Lower lobe of right lung (tissue), 2 donors: Measurements from ENCODE around the gene CHST6. TPM values are rescaled to one million over a fixed set of nuclear protein-coding genes. Genes with fewer than 3 reads are reported as not detected.

Experiments used
- ATAC-seq, 2 donors: fragments of 200-7000 bp; cut with Tn5 transposase; one replicate each; pipeline ENCODE4 v1.9.1; 2020 to 2022; ENCODE audit warnings: mild to moderate bottlenecking in 2 of 2, moderate library complexity in 2 of 2
- DNase-seq: peaks from one replicate; pipeline ENCODE4 v3.0.0-alpha.2; 2020
- H3K27ac ChIP-seq: fragments of 200-600 bp; one replicate; pipeline ENCODE4 v1.8.0; 2022
- H3K27me3 ChIP-seq: fragments of 200-600 bp; one replicate; pipeline ENCODE4 v1.8.0; 2022; ENCODE audit warnings: low read depth
- H3K36me3 ChIP-seq: fragments of 200-600 bp; one replicate; pipeline ENCODE4 v1.8.0; 2022; ENCODE audit warnings: mild to moderate bottlenecking
- H3K4me1 ChIP-seq: fragments of 200-600 bp; one replicate; pipeline ENCODE4 v1.8.0; 2022
- H3K4me3 ChIP-seq: fragments of 200-600 bp; one replicate; pipeline ENCODE4 v1.8.0; 2022; ENCODE audit warnings: mild to moderate bottlenecking
- H3K9me3 ChIP-seq: fragments of 200-600 bp; one replicate; pipeline ENCODE4 v1.8.0; 2022
- CTCF ChIP-seq: fragments of 200-600 bp; IDR thresholded peaks from one replicate; pipeline ENCODE4 v1.8.0; 2022; ENCODE audit warnings: antibody characterized with exemption, mild to moderate bottlenecking
- intact Hi-C: fragments of 100-400 bp; cut with DNase I; formaldehyde crosslinking; loops from one replicate; pipeline ENCODE4 v1.11.0; 2022
- total RNA-seq: library from RNA; stranded (reverse); fragmentation: NEBNext Ultra II Directional; extraction: Animal tissue kit (Norgen Biotek cat#: 25700); gene quantifications from one replicate; pipeline ENCODE4 v1.2.1, GENCODE V29; 2021
- donor health status: DM: no; HTN: yes; CAD: no; lungs with severe emphysema.

CHST6 gene
- total RNA-seq, 1 donor from 2014 or later = 2.5 TPM

- intact Hi-C loops = no loop called here
- Histone ChIP-seq H3K4me1 (peaks cover 14% of the 10 kb centered on the region), H3K27me3 (no peaks in the 10 kb centered on the region), H3K36me3 (peaks cover 19% of the 10 kb centered on the region), H3K4me3 (no peak overlapping the region), H3K9me3 (no peaks in the 10 kb centered on the region), H3K27ac (no peak overlapping the region)
- DNase-seq (no peak), ATAC-seq (peak; percentile 35 to 70)
- TF ChIP-seq CTCF = no peak
Observed at GRCh38 chr16:75452464-75453190, 42.6 kb downstream of the CHST6 start.

DNA sequence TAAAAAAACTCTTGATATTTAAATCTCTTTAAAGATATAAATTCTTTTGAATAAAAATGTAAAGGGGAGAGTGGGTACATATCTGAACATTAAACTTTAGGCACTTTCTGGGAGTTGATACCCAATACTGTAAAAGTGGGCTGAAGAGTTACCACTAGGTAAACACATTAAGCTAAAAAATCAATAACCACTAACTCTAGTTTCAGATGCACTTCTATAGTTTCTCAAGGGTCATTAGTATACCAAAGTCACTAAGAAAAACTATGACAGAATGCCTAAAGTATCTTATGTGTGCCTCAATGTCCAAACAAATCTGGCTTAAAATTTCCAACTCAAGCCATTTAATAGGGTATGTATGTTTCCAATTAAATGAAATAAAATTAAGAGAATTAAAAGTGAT, 48.8 kb downstream of the CHST6 start:
- Histone ChIP-seq H3K27ac (no peak overlapping the region), H3K4me1 (no peaks in the 10 kb centered on the region), H3K9me3 (no peaks in the 10 kb centered on the region), H3K27me3 (no peaks in the 10 kb centered on the region), H3K4me3 (no peak overlapping the region), H3K36me3 (peaks cover 31% of the 10 kb centered on the region)
- ATAC-seq = no peak
- no peak for DNase-seq
- intact Hi-C loops = no loop called here
- no peak for TF ChIP-seq CTCF

- Histone ChIP-seq H3K36me3 (peaks cover 21% of the 10 kb centered on the region), H3K4me1 (no peaks in the 10 kb centered on the region), H3K9me3 (no peaks in the 10 kb centered on the region), H3K4me3 (no peak overlapping the region), H3K27me3 (no peaks in the 10 kb centered on the region), H3K27ac (no peak overlapping the region)
- intact Hi-C loops = no loop called here
- DNase-seq (no peak), ATAC-seq (no peak)
- TF ChIP-seq CTCF = no peak
Observed at GRCh38 chr16:75445298-75445697, 49.9 kb downstream of the CHST6 start.

- no peak for ATAC-seq
Observed at GRCh38 chr16:75443298-75443697, 51.9 kb downstream of the CHST6 start.

DNA sequence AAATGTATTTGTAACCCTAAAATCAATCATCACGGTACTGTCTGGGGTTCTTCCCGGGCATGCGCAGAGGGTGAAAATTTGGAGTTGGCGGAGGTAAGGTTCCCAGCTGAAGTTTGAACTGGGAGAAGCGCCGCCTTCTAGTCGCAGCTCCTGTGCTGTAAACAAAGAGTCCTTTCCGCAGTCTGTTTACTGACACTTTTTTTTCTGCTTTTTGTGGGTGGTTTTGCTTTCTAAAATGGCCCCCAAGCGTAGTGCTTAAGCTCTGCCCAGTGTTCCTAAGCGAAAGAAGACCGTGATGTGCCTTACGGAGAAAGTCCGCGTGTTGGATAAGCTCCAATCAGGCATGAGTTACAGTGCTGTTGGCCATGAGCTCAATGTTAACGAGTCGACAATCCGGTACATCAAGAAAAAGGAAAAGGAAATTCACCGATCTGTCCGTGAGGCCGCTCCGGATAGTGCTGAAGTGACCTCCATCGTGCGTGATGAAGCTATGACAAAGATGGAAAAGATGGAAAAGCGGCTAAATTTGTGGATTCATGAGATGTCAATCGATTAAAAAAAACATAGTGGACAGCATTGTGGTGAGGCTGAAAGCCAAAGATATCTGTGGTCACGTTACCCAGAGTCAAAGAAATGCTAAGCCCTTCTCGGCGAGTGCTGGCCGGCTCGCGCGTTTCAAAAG, 61.4 kb downstream of the CHST6 start:
- peak; percentile 86 to 89 for ATAC-seq
- peaks cover 12% of the 10 kb centered on the region for H3K4me1 ChIP-seq
- no peak for TF ChIP-seq CTCF
- intact Hi-C loops = no loop called here
- peak overlapping the region; percentile 98 for H3K27ac ChIP-seq
- H3K36me3 ChIP-seq = no peaks in the 10 kb centered on the region
- DNase-seq = peak; percentile 63
- no peaks in the 10 kb centered on the region for H3K9me3 ChIP-seq
- no peaks in the 10 kb centered on the region for H3K27me3 ChIP-seq
- peak overlapping the region; percentile 98 for H3K4me3 ChIP-seq

More at GRCh38 chr16:75443298-75443697, 51.9 kb downstream of the CHST6 start:
- intact Hi-C loops = no loop called here
- Histone ChIP-seq H3K27me3 (no peaks in the 10 kb centered on the region), H3K9me3 (no peaks in the 10 kb centered on the region), H3K36me3 (peaks cover 13% of the 10 kb centered on the region), H3K27ac (no peak overlapping the region), H3K4me1 (no peaks in the 10 kb centered on the region), H3K4me3 (no peak overlapping the region)
- no peak for DNase-seq
- no peak for TF ChIP-seq CTCF
